Adrenal gland (tissue), 5 donors: ENCODE measurements around the gene CNRIP1.

Experiments used
- CTCF ChIP-seq, 6 experiments: fragments of 450-650 bp in 4 of 6; fragments of 200-600 bp in 2 of 6; sonication (generic) in 1 of 6; IDR thresholded peaks; 1 replicate in 5 of 6; 2 replicates in 1 of 6; pipeline versions ENCODE4 v1.5.1 to v1.8.0; 2016 to 2021; ENCODE audit warnings: antibody characterized with exemption in 6 of 6, mild to moderate bottlenecking in 2 of 6, moderate library complexity in 1 of 6
- POLR2A ChIP-seq, 2 donors: fragments of 450-650 bp; IDR thresholded peaks; one replicate each; pipeline ENCODE4 v1.6.1; 2017; ENCODE audit warnings: antibody characterized with exemption in 2 of 2, mild to moderate bottlenecking in 2 of 2, moderate library complexity in 1 of 2
- donor health status: DM: no; HTN: no; CAD: no.

- TF ChIP-seq CTCF (IDR thresholded peaks at IDR 0.05) (no peak), POLR2A (IDR thresholded peaks at IDR 0.05) (no peak)
Measured at GRCh38 chr2:68363721-68364120, 44.0 kb upstream of the CNRIP1 start.
